Measurements from ENCODE around the gene ILDR1. TPM values are rescaled to one million over a fixed set of nuclear protein-coding genes. Genes with fewer than 3 reads are reported as not detected.

The ILDR1 gene
- total and polyA plus RNA-seq, 2 of the 8 experiments (the other 6 are each of a cell fraction or from before 2014, with no cell fraction given) = 1.8 TPM

GRCh38 chr3:121997372-121997771, 24.7 kb downstream of the ILDR1 start (continued):
- no peak for TF ChIP-seq KDM4A (IDR thresholded peaks at IDR 0.05; ENCODE audit: low read depth, low read length, severe bottlenecking)

All from H1 (cell line).